Stimulated activated CD8-positive, alpha-beta memory T cell treated with anti-CD3 and anti-CD28 coated beads, Interleukin-15, amount 100 ng/mL, for 4 hours (primary cell): ENCODE results near the gene ENOX2.

Experiments used
- DNase-seq, 2 donors: peaks; one replicate each; pipeline ENCODE4 v3.0.0-alpha.2; 2020; ENCODE audit warnings: low read depth in 2 of 2

ENOX2 gene

GRCh38 chrX:130631011-130631410, 272.0 kb downstream of the ENOX2 start:
- no peak for DNase-seq

- no peak for DNase-seq
Measured at GRCh38 chrX:130628516-130628915, 274.5 kb downstream of the ENOX2 start.

- no peak for DNase-seq
Measured at GRCh38 chrX:130626521-130626920, 276.5 kb downstream of the ENOX2 start.

GRCh38 chrX:130625386-130625785, 277.6 kb downstream of the ENOX2 start:
- no peak for DNase-seq

GRCh38 chrX:130623518-130623917, 279.5 kb downstream of the ENOX2 start:
- no peak for DNase-seq

- no peak for DNase-seq
Measured at GRCh38 chrX:130615941-130616340, 287.1 kb downstream of the ENOX2 start.

GRCh38 chrX:130607431-130607830, 295.6 kb downstream of the ENOX2 start:
- no peak for DNase-seq

- DNase-seq = no peak
Measured at GRCh38 chrX:130606425-130606824, 296.6 kb downstream of the ENOX2 start.

- DNase-seq = no peak
Measured at GRCh38 chrX:130604882-130605281, 298.1 kb downstream of the ENOX2 start.

- DNase-seq = no peak
Measured at GRCh38 chrX:130594453-130594916, 308.5 kb downstream of the ENOX2 start.

GRCh38 chrX:130593911-130594310, 309.1 kb downstream of the ENOX2 start:
- DNase-seq = no peak

- no peak for DNase-seq
Measured at GRCh38 chrX:130592204-130592603, 310.8 kb downstream of the ENOX2 start.

GRCh38 chrX:130578906-130579305, 324.1 kb downstream of the ENOX2 start:
- no peak for DNase-seq

- DNase-seq = no peak
Measured at GRCh38 chrX:130577431-130577830, 325.6 kb downstream of the ENOX2 start.

- no peak for DNase-seq
Measured at GRCh38 chrX:130575831-130576389, 327.1 kb downstream of the ENOX2 start.
